ENCODE results near the gene PARD3.

DNA sequence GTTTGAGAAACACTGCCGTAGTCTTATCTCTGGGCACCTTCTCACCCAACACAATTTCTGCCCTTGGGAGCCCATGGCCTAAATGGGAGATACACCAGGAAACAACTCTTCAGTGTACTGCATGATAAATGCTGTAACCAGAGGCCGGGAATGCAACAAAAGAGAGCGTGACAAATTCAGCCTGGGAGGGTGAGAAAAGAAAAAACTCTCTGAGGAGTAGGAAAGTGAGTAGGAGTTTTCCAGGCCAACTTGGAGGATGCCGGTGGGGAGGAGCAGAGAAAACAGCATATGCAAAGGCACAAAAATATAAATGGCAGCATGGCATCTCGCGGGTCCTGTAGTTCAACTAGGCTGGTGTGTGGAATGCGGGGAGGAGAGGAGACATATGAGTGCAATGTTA lies 624.5 kb downstream of the PARD3 start:
- TF ChIP-seq, protein P1, sequence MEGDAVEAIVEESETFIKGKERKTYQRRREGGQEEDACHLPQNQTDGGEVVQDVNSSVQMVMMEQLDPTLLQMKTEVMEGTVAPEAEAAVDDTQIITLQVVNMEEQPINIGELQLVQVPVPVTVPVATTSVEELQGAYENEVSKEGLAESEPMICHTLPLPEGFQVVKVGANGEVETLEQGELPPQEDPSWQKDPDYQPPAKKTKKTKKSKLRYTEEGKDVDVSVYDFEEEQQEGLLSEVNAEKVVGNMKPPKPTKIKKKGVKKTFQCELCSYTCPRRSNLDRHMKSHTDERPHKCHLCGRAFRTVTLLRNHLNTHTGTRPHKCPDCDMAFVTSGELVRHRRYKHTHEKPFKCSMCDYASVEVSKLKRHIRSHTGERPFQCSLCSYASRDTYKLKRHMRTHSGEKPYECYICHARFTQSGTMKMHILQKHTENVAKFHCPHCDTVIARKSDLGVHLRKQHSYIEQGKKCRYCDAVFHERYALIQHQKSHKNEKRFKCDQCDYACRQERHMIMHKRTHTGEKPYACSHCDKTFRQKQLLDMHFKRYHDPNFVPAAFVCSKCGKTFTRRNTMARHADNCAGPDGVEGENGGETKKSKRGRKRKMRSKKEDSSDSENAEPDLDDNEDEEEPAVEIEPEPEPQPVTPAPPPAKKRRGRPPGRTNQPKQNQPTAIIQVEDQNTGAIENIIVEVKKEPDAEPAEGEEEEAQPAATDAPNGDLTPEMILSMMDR (IDR thresholded peaks at IDR 0.05): no peak
- TF ChIP-seq EP300 (IDR thresholded peaks at IDR 0.05): no peak
